Astrocyte of the spinal cord (primary cell): ENCODE results near the gene ZNF20.

Source experiments
- DNase-seq: peaks from one replicate; pipeline ENCODE4 v3.0.0; 2011; ENCODE audit warnings: low read depth, low spot score
- H3K4me3 ChIP-seq: 2 replicates; pipeline ENCODE4 v1.5.1; 2011; ENCODE audit warnings: low read depth, mild to moderate bottlenecking, low read length, moderate library complexity
- in situ Hi-C: cut with HindIII; loops from 2 replicates; pipeline ENCODE4 v1.10.0; 2017; ENCODE audit warnings: low sequenced_read_pairs
- TF ChIP-seq, protein P1 (sequence below): IDR thresholded peaks from 2 replicates; pipeline ENCODE4 v1.5.1; 2012; ENCODE audit warnings: low read depth, mild to moderate bottlenecking, low read length, inconsistent platforms

Gene ZNF20

DNA sequence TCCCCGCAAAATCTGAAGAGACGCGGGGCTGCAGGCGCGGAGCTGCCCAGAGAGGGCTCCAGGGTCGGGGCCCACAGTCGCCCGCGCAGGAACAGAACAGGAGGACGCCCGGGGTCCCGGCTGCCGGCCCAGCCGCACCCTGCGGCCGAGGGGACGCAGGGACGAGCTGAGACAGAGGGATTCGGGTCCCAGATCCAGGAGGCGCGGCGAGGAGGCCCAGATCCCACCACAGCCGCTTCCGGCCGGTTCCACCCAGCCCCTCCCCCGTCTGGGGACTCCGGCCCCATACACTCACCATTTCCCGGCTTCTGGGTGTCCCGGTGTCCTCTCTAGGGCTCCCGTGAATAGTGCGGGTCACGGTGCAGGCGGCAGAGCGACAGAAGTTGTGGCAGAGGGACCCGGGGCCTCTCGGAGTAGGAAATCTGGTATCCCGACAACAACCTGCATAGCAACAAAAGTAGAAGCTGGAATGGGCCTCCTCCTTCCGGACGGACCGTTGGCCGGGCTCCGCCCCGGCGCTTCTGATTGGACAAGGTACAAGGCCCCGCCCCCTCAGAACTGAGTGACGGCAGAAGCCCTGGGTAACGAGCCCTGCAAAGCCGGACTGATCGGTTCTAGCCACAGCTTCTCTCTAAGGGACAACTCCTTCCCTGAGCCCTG lies at the start of gene ZNF20:
ZNF20 (minus strand) TSS at position 466 of the 660 bp plus-strand sequence; CDS start at position 298, 168 bp downstream.
- DNase-seq: peak; percentile 94
- H3K4me3 ChIP-seq: peak within 1 kb of the TSS; percentile 78
- in situ Hi-C loops: no loop called here
- TF ChIP-seq, protein P1, sequence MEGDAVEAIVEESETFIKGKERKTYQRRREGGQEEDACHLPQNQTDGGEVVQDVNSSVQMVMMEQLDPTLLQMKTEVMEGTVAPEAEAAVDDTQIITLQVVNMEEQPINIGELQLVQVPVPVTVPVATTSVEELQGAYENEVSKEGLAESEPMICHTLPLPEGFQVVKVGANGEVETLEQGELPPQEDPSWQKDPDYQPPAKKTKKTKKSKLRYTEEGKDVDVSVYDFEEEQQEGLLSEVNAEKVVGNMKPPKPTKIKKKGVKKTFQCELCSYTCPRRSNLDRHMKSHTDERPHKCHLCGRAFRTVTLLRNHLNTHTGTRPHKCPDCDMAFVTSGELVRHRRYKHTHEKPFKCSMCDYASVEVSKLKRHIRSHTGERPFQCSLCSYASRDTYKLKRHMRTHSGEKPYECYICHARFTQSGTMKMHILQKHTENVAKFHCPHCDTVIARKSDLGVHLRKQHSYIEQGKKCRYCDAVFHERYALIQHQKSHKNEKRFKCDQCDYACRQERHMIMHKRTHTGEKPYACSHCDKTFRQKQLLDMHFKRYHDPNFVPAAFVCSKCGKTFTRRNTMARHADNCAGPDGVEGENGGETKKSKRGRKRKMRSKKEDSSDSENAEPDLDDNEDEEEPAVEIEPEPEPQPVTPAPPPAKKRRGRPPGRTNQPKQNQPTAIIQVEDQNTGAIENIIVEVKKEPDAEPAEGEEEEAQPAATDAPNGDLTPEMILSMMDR: no peak

DNA sequence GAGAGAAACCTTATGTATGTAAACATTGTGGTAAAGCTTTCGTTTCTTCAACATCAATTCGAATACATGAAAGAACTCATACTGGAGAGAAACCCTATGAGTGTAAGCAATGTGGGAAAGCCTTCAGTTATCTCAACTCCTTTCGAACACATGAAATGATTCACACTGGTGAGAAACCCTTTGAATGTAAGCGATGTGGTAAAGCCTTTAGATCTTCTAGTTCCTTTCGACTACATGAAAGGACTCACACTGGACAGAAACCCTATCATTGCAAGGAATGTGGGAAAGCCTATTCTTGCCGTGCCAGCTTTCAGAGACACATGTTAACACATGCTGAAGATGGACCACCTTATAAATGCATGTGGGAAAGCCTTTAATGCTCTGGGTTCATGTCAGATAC lies 47.5 kb upstream of the ZNF20 start:
- TF ChIP-seq, protein P1: no peak
- in situ Hi-C loops: no loop called here
- H3K4me3 ChIP-seq: no peak overlapping the region
- DNase-seq: no peak

DNA sequence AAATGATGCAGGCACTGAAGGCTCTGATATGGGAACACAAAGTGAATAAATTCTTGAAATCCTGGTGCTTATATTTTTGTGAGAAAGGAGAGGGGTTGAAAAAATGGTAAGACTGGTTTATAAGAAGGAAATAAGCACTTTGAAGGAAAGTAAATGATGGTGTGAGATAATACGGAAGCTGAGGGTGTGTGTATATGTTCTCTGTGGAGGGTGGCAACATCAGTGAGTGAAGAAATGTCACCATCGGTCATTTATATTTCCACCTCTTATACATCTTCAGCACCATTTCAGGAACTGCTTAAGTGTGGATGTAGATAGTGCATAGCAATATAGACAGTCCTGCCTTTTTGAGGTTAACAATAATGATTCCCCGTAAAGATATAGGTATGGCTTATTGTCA lies 40.2 kb upstream of the ZNF20 start:
- TF ChIP-seq, protein P1: no peak
- DNase-seq: no peak
- H3K4me3 ChIP-seq: no peak overlapping the region
- in situ Hi-C loops: no loop called here

DNA sequence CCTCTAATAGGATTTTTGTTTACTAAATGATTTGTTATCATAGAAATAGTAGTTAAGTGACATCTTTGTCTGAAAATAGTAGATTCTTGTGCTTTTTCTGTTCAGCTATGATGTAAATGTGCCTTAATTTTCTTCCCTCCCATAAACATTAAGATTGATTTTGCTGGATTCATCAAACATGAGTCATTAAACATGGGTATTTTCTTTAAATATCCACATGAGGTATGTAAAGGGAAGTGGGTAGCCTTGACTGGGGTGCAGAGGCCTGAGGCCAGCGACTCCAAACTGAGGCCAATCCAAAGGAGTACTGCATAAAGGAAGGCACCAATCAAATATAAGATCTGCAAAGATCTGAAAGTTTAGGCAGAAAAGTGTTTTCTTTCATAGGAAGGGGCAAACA lies 26.5 kb upstream of the ZNF20 start:
- no peak overlapping the region for H3K4me3 ChIP-seq
- in situ Hi-C loops: no loop called here
- TF ChIP-seq, protein P1: no peak
- DNase-seq: no peak

DNA sequence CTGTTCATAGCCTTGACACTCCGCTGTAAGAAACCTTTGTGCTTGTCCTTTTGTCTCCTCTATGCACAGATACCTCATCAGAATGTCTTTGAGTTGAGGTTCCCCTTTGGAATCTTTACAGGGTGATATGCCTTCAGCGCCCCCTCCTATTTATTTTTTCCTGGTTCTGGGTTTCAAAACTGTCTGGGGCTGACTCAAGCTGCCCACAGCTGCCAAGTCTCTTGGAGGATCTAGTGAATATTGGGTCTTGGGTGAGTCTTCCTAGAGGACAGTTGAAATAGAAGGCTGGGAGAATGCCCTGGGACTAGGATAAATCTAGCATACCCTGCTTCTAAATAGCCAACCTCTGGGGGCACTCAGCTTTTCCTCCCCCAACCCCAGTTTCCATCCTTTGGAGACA lies 23.7 kb upstream of the ZNF20 start:
- TF ChIP-seq, protein P1: no peak
- peak overlapping the region; percentile 77 for H3K4me3 ChIP-seq
- DNase-seq: peak; percentile 22
- in situ Hi-C loops: no loop called here

DNA sequence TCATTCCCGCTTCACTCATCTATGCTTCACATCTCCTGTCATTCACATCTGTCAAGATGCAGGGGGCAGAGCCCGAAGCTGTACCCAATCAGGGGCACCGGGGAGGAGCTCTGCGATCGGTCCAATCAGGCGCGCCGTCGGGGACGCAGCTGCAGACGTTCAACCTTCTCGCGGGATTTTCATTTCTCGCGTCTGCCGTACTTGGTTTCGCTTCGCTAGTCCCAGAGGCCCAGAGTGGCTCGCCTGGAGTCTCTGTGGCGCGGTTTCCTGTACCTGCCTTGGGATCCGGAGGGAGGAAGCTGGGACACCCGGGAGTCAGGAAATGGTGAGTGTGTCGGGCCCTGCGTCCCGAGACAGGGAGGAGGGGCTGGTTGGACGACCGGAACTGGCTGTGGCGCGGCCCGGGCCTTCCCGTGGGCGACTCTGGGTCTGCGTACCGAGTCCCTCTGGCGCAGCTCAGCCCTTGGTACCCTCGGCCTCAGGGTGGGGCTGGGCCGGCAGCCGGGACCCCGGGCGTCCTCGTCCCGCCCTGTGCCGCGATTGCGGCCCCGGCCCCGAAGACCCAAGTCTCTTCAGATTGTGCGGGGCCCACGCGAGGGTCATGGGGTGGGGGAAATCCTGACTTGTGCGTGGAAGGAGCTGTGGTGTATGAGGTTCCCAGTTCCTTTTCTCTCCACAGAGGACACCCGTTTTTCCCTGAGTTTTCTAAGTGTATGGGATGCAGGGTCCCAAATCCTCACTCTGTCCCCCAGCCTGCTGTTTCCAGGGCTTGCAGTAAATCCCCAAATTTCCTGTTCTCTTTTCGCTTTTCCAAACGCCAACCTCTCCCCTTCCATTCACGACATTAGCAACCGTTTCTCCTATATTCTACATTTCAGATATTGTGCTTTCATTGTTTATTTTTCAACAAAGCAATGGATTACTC lies 23.0 kb upstream of the ZNF20 start, which contains the start of gene ZNF136:
ZNF136 (plus strand) TSS at position 215 of the 925 bp plus-strand sequence; CDS start at position 323, 108 bp downstream.
- peak; percentile 95 for DNase-seq
- TF ChIP-seq, protein P1: no peak
- H3K4me3 ChIP-seq: peak within 1 kb of the TSS; percentile 77
- in situ Hi-C loops: no loop called here
